Caco-2 (cell line): ENCODE results near the gene RB1. TPM values are rescaled to one million over a fixed set of nuclear protein-coding genes. Genes with fewer than 3 reads are reported as not detected.

Source experiments
- BruUV-seq: library from RNA; stranded (reverse); fragments of 400-500 nt; replicated peaks from 2 replicates; lab custom pipeline; 2021; lab: Mats Ljungman, UMichigan
- CTCF ChIA-PET: fragments of 300-600 bp; sonication (Branson Sonifier 250); formaldehyde crosslinking; loops from one replicate; lab custom pipeline; 2022; ENCODE audit warnings: antibody characterized with exemption; lab: Charles Lee
- POLR2A ChIA-PET: fragments of 300-600 bp; sonication (Branson Sonifier 250); formaldehyde crosslinking; loops from one replicate; lab custom pipeline; 2022; ENCODE audit warnings: antibody characterized with exemption; lab: Charles Lee
- DNase-seq, 2 experiments: peaks; one replicate each; pipeline versions ENCODE4 v3.0.0 to v3.0.0-alpha.2; 2020 to 2022
- H3K27me3 ChIP-seq: replicated peaks from 2 replicates; pipeline ENCODE4 v1.6.0; 2011; ENCODE audit warnings: low read length; ENCODE audit not compliant: control insufficient read depth, insufficient read depth
- H3K36me3 ChIP-seq: 2 replicates; pipeline ENCODE4 v1.5.1; 2011; ENCODE audit warnings: low read length; ENCODE audit not compliant: control insufficient read depth, insufficient read depth
- H3K4me1 ChIP-seq: fragments of 250-450 bp; sonication (Bioruptor Pico); 2 replicates; pipeline ENCODE4 v1.5.1; 2020; ENCODE audit warnings: mild to moderate bottlenecking
- H3K4me3 ChIP-seq: 2 replicates; pipeline ENCODE4 v1.5.1; 2011; ENCODE audit warnings: low read depth, mild to moderate bottlenecking, control low read depth, low read length
- H3K9me3 ChIP-seq: fragments of 250-450 bp; sonication (Bioruptor Pico); 2 replicates; pipeline ENCODE4 v1.5.1; 2020; ENCODE audit warnings: mild to moderate bottlenecking, moderate library complexity
- H3K27ac Mint-ChIP-seq: one replicate; pipeline ENCODE4 v1.8.0; 2022; ENCODE audit warnings: mixed read lengths; ENCODE audit not compliant: unreplicated experiment
- H3K27me3 Mint-ChIP-seq: one replicate; pipeline ENCODE4 v1.8.0; 2022; ENCODE audit warnings: mixed read lengths; ENCODE audit not compliant: insufficient read depth, unreplicated experiment
- H3K36me3 Mint-ChIP-seq: one replicate; pipeline ENCODE4 v1.8.0; 2022; ENCODE audit warnings: mild to moderate bottlenecking, mixed read lengths; ENCODE audit not compliant: insufficient read depth, unreplicated experiment
- H3K4me1 Mint-ChIP-seq: one replicate; pipeline ENCODE4 v1.8.0; 2022; ENCODE audit warnings: low read depth, mixed read lengths; ENCODE audit not compliant: unreplicated experiment
- H3K4me3 Mint-ChIP-seq: one replicate; pipeline ENCODE4 v1.8.0; 2022; ENCODE audit warnings: mild to moderate bottlenecking, moderate library complexity, mixed read lengths; ENCODE audit not compliant: unreplicated experiment
- H3K9me3 Mint-ChIP-seq: one replicate; pipeline ENCODE4 v1.8.0; 2022; ENCODE audit warnings: mixed read lengths; ENCODE audit not compliant: unreplicated experiment
- CTCF ChIP-seq, 2 experiments: fragments of 200-600 bp in 1 of 2; IDR thresholded peaks; 1 replicate in 1 of 2; 2 replicates in 1 of 2; pipeline versions ENCODE4 v1.5.1 to v1.8.0; 2011 to 2022; ENCODE audit warnings: antibody characterized with exemption in 1 of 2, control low read depth in 1 of 2, inconsistent platforms in 1 of 2, low read depth in 1 of 2, low read length in 1 of 2, mild to moderate bottlenecking in 1 of 2, moderate library complexity in 1 of 2; ENCODE audit not compliant: insufficient read depth in 1 of 2, severe bottlenecking in 1 of 2, unreplicated experiment in 1 of 2
- intact Hi-C: fragments of 100-400 bp; cut with micrococcal nuclease; formaldehyde crosslinking; loops from one replicate; pipeline ENCODE4 v1.10.0; 2022; ENCODE audit not compliant: unreplicated experiment
- total RNA-seq: library from RNA; stranded (reverse); gene quantifications from 2 replicates; pipeline ENCODE4 v1.2.3, GENCODE V29; 2022

The RB1 gene
- total RNA-seq, 1 experiment from 2014 or later, result 24.1 TPM

- H3K4me1 ChIP-seq, result no peaks in the 10 kb centered on the region
- Mint-ChIP-seq H3K27ac (no peak overlapping the region), H3K4me1 (no peaks in the 10 kb centered on the region), H3K36me3 (no peaks in the 10 kb centered on the region), H3K27me3 (no peaks in the 10 kb centered on the region), H3K9me3 (no peaks in the 10 kb centered on the region), H3K4me3 (no peak overlapping the region)
- ChIA-PET CTCF (no interaction called here), POLR2A (no interaction called here)
- H3K27me3 ChIP-seq, result no peaks in the 10 kb centered on the region
- TF ChIP-seq CTCF (IDR thresholded peaks at IDR 0.05; ENCODE audit: insufficient read depth in 1 of 2, low read depth in 1 of 2, low read length in 1 of 2, severe bottlenecking in 1 of 2, unreplicated experiment in 1 of 2), result no peak
- H3K36me3 ChIP-seq, result no peaks in the 10 kb centered on the region
- no TSS peak for BruUV-seq
- no peaks in the 10 kb centered on the region for H3K9me3 ChIP-seq
- H3K4me3 ChIP-seq, result no peak overlapping the region
- intact Hi-C loops, result no loop called here
- no peak for DNase-seq
Measured at GRCh38 chr13:48511621-48512230, 208.2 kb downstream of the RB1 start.

GRCh38 chr13:48514793-48515192 lies 211.2 kb downstream of the RB1 start:
- TF ChIP-seq CTCF (IDR thresholded peaks at IDR 0.05; ENCODE audit: insufficient read depth in 1 of 2, low read depth in 1 of 2, low read length in 1 of 2, severe bottlenecking in 1 of 2, unreplicated experiment in 1 of 2), result no peak
- intact Hi-C loops, result no loop called here
- DNase-seq, result no peak
- H3K4me3 ChIP-seq, result no peak overlapping the region
- no TSS peak for BruUV-seq
- H3K36me3 ChIP-seq, result no peaks in the 10 kb centered on the region
- CTCF ChIA-PET, result interaction anchor here (0.6 kb wide), 1 partner anchor 10 kb away, joined by 4 read pairs; no protein-coding TSS in a partner anchor
- H3K4me3 Mint-ChIP-seq, result no peak overlapping the region
- no peaks in the 10 kb centered on the region for H3K27me3 ChIP-seq
- no peaks in the 10 kb centered on the region for H3K4me1 Mint-ChIP-seq
- POLR2A ChIA-PET, result no interaction called here
- no peaks in the 10 kb centered on the region for H3K36me3 Mint-ChIP-seq
- H3K27me3 Mint-ChIP-seq, result no peaks in the 10 kb centered on the region
- no peaks in the 10 kb centered on the region for H3K9me3 Mint-ChIP-seq
- H3K27ac Mint-ChIP-seq, result no peak overlapping the region
- no peaks in the 10 kb centered on the region for H3K4me1 ChIP-seq
- no peaks in the 10 kb centered on the region for H3K9me3 ChIP-seq

- no TSS peak for BruUV-seq
- Mint-ChIP-seq H3K9me3 (no peaks in the 10 kb centered on the region), H3K4me1 (no peaks in the 10 kb centered on the region), H3K27me3 (no peaks in the 10 kb centered on the region), H3K4me3 (no peak overlapping the region), H3K27ac (no peak overlapping the region), H3K36me3 (no peaks in the 10 kb centered on the region)
- TF ChIP-seq CTCF (IDR thresholded peaks at IDR 0.05; ENCODE audit: insufficient read depth in 1 of 2, low read depth in 1 of 2, low read length in 1 of 2, severe bottlenecking in 1 of 2, unreplicated experiment in 1 of 2), result no peak
- ChIA-PET CTCF (no interaction called here), POLR2A (no interaction called here)
- H3K27me3 ChIP-seq, result no peaks in the 10 kb centered on the region
- H3K4me1 ChIP-seq, result no peaks in the 10 kb centered on the region
- no peaks in the 10 kb centered on the region for H3K9me3 ChIP-seq
- DNase-seq, result no peak
- intact Hi-C loops, result no loop called here
- no peaks in the 10 kb centered on the region for H3K36me3 ChIP-seq
- no peak overlapping the region for H3K4me3 ChIP-seq
Measured at GRCh38 chr13:48515732-48516131, 212.2 kb downstream of the RB1 start.
